Hematopoietic multipotent progenitor cell treated with erythropoietin and hydrocortisone succinate and interleukin-3 and kit ligand, for 8 days (in vitro differentiated cells): ENCODE measurements around the gene PTEN.
A peak's percentile ranks its signal among the peaks of the same experiment; 100 is the strongest.
"Not testable (repeated sequence)": the region's sequence is repeated elsewhere in the genome, so short reads cannot be mapped to it uniquely, and the experiment has no call there.

Experiments used
- DNase-seq: peaks from one replicate; pipeline ENCODE4 v3.0.0-alpha.2; 2015

Gene PTEN

DNA sequence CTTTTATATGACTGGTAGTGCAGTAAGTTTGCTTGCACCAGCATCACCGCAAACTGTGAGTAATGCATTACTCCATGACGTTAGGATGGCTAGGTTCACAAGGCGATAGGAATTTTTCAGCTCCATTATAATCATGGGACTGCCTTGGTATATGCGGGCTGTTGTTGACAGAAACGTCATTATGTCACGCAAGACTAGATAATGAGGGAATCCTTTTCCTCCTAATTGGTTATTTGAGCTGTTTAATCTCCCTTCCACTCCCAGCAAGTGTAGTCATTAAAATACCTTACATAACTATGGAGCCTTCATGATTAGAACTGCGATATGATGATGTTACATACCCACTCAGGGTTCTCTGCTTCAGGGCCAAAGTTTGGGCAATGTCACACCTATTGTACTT lies 17.4 kb upstream of the PTEN start:
- DNase-seq, result no peak

DNA sequence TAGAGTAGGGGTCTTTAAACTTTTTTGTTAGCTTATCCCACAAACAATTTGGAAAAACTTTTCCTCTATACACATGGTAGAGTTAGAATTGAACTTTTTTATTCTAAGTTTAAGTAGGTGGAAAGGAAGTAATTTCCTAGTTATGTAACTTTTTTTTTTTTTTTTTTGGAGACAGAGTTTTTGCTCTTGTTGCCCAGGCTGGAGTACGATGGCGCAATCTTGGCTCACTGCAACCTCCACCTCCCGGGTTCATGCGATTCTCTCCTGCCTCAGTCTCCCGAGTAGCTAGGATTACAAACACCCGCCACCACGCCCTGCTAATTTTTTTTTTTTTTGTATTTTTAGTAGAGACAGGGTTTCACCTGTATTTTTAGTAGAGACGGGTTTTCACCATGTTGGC lies 16.7 kb upstream of the PTEN start:
- DNase-seq, result not testable (repeated sequence)

DNA sequence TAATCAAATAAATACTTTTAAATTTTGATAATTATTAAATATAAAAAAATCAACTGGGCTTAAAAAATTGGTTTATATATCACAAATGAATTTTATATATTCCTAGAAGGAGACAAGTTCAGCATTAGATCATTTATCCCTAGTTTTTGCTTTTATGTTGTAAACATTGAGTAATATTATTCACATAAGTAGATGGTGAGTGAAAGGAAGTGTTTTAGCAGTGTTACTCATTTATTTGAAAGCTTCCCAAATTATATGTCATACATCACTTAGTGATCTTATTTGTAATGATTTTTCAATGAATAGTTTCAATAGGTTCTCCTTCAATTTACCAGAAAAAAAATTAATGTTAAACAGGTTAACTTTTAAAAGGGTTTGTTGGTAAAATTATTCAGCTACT lies 15.9 kb upstream of the PTEN start:
- DNase-seq, result no peak

DNA sequence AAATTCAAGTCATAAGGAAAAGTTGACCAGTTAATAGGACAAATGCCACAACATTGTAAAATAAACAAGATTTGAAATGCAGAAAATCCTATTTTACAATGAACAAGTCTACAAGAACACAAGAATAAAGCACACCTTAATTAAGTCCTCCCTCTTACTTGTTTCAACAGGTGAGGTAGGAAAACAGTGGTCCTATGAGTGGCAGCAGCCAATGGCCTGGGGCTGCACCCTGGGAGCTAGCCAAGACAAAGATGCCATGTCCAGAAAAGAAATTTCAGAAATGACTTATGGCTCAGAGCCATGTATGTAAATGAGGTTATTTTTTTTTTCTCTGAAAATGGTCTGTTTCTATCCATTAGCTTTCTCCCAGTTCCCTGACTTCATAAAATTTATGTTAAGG lies 14.4 kb upstream of the PTEN start:
- DNase-seq, result no peak

DNA sequence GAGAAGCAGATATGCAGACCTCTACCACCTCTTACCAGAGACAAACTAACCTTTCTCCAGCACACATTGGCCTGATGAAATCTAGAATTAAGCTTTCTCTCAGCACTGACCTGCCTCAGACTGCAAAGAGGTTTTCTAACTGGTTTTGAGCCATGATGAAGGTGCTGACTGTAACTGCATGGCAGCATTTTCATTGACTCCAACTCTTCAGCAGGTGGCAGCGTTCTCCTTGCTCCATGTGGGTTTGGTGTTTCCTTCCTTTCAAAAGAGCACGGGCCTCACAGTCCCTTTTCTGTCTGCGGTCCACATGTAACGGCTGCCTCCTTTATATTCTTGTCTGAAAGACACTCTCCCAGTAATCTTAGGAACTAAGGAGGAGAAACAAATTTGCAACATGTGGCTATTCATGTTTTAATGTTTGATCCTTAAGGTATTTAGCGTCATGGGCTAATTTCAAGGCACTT lies 12.7 kb upstream of the PTEN start:
- peak; percentile 79 for DNase-seq

DNA sequence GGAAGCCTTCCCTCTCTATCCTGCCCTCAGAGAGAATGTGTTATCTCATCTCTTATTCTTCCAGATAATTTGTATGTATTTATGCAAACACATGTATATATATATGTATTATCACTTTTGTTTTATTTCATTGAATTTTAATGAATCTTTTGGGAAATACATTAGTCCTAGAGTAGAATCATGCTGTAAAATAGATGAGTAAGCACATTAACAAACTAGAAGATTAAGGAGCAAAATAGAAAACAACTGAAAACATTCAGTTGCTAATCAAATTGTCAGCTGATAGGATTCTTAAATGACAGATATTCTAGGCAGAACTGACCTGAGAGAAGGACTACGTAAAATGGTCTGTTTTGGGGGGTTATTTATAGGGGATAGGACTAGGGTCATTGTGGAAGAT lies 11.3 kb upstream of the PTEN start:
- DNase-seq, result no peak

DNA sequence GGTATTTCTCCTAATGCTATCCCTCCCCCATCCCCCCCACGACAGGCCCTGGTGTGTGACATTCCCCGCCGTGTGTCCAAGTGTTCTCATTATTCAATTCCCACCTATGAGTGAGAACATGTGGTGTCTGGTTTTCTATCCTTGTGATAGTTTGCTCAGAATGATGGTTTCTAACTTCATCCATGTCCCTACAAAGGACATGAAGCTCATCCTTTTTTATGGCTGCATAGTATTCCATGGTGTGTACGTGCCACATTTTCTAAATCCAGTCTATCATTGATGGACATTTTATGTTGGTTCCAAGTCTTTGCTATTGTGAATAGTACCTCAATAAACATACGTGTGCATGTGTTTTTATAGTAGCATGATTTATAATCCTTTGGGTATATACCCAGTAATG lies 8.2 kb upstream of the PTEN start:
- DNase-seq, result not testable (repeated sequence)

DNA sequence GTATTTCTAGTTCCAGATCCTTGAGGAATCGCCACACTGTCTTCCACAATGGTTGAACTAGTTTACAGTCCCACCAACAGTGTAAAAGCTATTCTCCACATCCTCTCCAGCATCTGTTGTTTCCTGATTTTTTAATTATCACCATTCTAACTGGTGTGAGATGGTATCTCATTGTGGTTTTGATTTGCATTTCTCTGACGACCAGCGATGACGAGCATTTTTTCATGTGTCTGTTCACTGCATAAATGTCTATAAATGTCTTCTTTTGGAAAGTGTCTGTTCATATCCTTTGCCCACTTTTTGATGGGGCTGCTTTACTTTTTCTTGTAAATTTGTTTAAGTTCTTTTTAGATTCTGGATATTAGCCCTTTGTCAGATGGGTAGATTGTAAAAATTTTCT lies 7.8 kb upstream of the PTEN start:
- DNase-seq, result not testable (repeated sequence)

DNA sequence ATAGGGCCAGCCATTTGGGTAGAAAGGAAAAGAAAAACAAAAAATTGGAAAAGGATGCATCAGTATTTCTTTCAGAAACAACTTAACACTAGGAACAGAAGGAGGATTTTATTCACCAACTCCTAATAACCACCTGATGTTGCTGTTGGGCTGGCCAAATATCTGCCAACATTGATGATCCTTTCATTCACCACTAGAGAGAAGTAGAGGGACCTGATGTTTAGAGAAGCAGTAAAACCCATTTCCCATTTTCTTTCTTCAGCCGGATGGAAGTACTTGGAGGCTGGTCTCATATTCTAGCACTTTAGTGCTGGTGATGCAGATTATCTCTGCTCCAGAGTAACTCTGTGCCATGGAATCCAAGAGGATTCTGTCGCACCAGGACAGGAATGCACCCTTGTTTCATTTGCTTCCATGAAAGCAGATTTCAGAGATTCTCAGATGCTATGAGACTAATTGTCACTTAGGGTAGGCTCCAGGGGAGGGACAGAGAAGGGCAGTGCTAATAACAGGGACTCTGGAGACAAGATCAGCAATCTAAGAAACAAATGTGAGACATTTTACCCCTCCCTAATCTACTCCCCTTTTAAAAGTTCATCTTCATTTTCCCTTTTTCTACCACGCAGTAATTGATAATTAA lies 3.1 kb upstream of the PTEN start:
- peak; percentile 84 for DNase-seq

DNA sequence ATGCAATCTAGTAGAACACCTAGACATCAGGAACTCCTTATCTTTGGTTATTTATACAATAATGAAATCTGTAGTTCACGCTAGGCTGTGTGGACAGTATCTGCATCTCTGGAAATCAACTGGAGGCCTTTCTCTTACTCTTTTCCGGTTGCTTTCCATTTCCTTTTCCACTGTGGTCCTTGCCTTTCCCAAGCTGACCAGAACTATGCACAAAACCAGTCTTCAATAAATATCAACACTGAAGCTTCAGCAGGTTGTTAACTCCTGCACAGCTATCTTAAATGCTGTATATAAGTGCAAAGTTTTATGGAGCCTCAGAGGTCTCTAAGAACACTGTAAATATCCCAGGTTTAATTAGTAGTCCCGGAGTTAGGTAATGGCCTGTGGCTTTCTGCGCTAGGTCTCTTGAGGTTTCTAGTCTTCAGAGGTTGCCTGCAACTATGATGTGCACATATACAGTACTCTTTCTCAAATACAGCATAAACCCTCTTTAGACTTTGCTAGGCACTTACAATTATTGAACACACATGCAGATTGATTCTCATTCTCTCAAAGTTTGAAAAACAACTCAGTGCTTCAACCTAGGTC lies 2.5 kb upstream of the PTEN start:
- peak; percentile 16 for DNase-seq

DNA sequence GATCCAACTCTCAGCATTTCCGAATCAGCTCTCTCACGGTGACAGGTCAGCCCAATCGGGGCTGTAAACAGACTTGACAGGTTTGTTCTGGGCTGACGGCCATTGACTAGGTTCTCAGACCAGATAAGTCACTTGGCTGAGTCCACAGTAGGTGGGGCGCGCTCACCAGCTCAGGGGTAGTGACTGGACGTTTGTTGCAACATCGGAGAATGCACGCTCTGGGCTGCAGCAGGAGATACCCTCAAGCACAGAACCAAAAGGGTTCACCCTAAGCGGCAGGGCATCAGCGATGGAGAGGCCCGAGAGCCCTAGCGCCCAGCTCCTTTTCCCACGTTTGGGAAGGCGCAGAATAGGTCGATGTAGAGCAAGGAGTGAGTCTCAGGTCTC lies 1.9 kb upstream of the PTEN start:
- peak; percentile 79 for DNase-seq

DNA sequence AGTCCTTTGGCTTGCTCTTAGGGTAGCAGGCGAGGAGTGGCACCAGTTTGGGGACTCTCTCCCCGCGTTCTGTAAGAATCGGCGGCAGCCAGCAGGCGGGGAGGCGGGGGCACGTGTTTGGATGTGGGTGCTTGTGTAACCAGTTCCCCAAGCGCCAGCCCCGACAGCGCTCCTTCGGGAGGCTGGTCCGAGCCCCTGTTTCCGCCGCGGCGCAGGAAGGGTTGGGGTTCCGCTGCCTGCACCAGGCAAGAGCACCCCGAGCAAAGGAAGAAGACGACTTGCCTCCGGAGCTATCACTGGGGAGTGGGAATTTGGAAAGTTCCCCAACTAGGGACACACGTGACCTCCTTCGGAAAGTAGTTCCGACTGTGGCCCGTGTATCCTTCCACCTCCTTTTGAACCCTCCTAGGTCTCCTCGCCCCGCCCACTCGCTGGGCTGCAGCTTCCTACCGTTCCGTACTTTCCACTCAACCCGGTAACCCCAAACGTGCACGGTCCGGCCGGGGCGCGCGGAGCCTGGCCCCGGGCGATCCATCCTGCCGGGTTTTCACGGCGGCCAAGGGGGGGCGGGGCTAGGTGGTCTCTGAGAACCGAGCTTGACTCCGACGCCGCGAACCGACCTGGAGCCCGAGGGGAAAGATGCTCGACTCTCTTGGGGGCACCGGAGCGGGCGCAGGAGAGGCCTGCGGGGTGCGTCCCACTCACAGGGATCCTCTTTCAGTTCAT lies 1.3 kb upstream of the PTEN start:
- DNase-seq, result peak; percentile 98

DNA sequence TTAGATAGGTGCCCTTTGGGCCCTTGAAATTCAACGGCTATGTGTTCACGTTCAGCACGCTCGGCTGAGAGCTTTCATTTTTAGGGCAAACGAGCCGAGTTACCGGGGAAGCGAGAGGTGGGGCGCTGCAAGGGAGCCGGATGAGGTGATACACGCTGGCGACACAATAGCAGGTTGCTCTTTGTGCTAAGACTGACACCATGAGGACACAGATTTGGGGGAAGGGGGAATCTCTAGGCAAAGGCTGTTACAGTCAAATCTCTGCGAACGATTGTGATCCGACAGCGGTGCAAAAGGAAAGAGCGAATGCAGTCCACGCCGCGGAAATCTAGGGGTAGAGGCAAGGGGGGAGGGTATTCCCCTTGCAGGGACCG lies 759 bp upstream of the PTEN start:
- no peak for DNase-seq

DNA sequence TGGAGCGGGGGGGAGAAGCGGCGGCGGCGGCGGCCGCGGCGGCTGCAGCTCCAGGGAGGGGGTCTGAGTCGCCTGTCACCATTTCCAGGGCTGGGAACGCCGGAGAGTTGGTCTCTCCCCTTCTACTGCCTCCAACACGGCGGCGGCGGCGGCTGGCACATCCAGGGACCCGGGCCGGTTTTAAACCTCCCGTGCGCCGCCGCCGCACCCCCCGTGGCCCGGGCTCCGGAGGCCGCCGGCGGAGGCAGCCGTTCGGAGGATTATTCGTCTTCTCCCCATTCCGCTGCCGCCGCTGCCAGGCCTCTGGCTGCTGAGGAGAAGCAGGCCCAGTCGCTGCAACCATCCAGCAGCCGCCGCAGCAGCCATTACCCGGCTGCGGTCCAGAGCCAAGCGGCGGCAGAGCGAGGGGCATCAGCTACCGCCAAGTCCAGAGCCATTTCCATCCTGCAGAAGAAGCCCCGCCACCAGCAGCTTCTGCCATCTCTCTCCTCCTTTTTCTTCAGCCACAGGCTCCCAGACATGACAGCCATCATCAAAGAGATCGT lies 598 bp downstream of the PTEN start:
- peak; percentile 29 for DNase-seq

DNA sequence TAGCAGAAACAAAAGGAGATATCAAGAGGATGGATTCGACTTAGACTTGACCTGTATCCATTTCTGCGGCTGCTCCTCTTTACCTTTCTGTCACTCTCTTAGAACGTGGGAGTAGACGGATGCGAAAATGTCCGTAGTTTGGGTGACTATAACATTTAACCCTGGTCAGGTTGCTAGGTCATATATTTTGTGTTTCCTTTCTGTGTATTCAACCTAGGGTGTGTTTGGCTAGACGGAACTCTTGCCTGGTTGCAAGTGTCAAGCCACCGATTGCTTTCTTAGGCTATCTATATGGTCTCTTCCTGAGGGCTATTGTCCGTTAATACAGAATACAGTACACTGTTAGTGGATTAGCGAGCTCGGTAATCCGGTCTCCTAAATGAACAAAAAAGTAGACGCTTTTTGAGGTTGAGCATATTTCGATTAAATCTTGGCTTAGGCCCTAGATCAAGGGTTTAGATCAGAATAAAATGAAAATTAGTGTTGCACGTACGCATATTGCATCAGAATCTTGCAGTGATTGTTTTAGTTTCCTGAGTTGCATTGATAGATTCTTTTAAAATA lies 1.2 kb downstream of the PTEN start:
- DNase-seq, result peak; percentile 32

DNA sequence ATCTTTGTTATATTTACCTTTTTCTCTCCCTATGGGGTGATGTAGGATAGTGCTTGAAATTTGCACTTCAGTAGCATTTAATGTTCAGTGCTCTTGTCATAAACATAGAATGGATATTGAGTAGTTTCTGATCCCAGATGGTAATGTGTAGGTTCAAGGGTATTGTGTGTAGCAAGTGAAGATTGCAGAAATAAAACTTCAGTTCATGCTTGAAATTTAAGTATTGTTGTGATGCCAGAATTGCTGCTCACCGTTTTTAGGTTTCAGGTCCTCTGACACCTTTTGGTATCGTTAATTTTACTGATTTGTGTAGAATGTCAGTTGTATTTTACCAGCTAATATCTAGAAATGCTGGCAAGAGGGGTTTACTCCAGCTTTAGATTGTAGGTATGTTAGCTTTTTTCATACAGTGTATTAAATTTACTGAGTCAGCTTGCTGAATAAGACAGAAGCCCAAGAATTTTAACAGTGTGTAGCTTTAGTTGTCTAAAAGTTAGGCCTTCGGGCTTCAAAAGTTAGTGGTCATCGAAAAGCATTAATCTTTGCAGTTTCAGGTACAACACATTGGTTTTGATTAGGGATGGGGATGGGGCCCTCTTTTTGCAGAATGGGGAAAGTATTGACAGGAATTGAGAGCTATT lies 1.9 kb downstream of the PTEN start:
- DNase-seq, result peak; percentile 4

DNA sequence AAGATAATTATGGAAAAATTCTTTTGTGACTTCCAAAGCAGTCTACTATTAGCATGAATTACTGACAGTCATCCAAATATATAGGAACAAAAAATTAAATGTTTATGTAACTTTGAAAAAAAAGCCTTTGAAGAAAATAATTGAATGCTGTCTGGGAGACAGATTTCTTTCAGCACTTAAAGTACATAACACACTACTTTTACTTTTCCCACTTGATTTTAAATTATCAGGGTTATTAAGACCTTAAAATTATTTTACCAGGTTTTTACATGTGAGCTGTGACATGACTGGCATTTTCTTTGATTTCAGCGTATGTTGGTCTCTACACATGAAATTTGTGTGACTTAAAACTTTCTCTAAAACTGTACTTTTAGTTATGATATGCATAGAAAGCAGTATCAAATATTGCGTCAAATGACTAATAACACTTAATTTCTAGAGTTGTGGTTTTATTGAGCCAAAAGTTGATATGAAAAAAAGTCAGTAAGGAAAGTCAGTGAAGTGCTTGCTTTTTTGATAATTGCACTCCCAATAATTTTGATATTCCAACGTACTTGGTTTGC lies 3.1 kb downstream of the PTEN start:
- DNase-seq, result peak; percentile 4

DNA sequence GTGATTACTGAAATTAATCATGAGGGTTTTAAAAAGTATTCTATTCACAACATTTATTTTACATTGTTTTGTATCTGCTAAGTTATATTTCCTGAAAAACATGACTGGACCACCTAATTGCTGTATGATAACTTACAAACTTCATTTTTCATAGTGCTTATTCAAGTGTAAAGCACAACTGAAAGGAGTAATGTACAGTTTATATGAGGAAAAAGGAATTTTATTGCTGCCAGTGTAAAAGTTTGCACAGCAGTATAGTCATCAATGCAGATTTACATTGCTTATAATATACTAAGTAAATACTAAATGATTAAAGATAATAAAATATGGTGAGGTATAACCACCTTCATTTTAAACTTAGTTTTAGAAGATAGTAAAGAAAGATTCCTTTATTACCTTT lies 4.0 kb downstream of the PTEN start:
- DNase-seq, result no peak

DNA sequence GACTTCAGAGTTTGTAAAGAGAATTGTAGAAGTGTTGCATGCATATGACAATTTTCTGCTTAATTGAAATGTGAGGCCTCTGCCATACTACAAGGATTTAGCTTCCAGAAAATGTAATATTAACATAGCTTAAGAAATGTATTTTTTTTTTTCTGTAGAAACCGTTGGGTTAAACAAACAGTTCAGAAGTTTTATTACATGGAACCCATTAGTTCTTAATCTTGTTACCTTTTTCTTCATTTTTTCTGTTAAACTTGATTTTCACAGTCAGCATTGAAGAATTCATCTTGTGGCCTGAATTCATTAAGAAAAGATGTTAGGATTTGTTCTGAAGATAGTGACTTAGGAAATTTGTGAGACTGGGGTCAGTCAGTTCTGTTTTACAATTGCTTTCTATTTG lies 4.9 kb downstream of the PTEN start:
- DNase-seq, result no peak

DNA sequence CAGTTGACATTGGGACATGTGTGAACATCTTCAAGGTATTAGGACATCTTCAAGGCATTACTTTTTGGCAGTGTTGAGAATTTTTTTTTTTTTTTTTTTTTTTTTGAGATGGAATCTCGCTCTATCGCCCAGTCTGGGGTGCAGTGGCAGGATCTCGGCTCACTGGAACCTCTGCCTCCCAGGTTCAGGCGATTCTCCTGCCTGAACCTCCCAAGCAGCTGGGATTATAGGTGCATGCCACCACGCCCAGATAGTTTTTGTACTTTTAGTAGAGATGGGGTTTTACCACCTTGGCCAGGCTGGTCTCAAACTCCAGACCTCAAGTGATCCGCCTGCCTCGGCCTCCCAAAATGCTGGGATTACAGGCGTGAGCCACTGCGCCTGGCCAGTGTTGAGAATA lies 5.7 kb downstream of the PTEN start:
- DNase-seq, result not testable (repeated sequence)

DNA sequence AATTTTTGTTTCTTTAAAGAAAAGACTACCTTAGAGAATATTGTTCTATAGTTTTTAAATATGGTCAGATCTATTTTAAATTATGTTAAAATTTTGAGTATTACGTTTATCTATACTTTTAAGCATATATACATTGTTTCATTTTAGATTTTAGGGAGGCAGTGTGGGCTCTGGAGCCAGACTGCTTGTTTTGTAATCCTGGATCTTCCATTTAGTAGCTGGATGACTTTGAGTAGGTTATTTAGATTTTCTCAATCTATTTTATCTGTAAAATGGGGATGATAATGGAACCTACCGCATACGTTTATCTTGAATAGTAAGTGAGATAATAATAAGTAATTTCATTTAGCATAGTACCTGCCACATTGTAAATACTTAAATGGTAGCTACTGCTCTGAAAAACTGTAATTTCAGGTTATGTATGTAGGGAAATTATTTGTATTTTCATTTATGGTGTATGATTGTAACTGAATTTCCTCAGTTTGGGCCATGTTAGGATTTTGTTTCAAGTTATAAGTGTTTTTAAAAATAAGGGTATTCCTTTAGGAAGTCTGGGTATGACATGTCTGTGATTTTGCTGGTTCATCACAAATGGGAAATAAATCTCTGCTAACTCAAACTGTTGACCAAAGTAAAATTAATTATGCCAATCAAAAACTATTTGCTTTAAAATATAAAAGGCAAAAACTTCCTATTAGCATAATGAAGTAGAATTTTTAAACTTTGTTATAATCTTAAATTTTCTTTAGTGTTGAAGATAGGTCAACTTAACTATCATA lies 6.5 kb downstream of the PTEN start:
- DNase-seq, result no peak

DNA sequence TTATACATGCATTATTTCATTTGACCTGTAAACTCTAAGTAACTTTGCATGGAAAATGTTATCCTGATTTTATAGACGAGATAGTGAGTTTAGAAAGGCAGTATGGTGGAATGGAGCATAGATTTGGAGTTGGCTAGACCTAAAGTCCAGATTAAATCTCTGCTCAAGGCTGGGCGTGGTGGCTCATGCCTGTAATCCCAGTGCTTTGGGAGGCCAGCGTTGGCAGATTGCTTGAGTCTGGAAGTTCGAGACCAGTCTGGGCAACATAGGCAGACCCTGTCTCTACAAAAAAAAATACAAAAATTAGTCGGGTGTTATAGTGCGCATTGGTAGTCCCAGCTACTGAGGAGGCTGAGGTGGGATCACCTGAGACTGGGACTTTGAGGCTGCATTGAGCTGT lies 9.4 kb downstream of the PTEN start:
- DNase-seq, result no peak
